HepG2 (cell line): Measurements from ENCODE around the gene RTEL1. TPM values are rescaled to one million over a fixed set of nuclear protein-coding genes. Genes with fewer than 3 reads are reported as not detected.

Experiments
- ATAC-seq: fragments of 200-7000 bp; cut with Tn5 transposase; 3 replicates; pipeline ENCODE4 v1.9.1; 2020; ENCODE audit warnings: mild to moderate bottlenecking, moderate library complexity
- BruUV-seq: library from RNA; stranded (reverse); fragments of 400-500 nt; replicated peaks from 2 replicates; lab custom pipeline; 2021; lab: Mats Ljungman, UMichigan
- CTCF ChIA-PET: fragments of 300-600 bp; formaldehyde crosslinking; extraction: SDS; loops from one replicate; lab custom pipeline; 2021; ENCODE audit warnings: low total read pairs, inconsistent platforms, low intra/inter-chr PET ratio; lab: Yijun Ruan, JAX
- POLR2A ChIA-PET: fragments of 350-600 bp; sonication (Branson Sonifier 250); formaldehyde crosslinking; loops from one replicate; lab custom pipeline; 2020; ENCODE audit warnings: antibody characterized with exemption, inconsistent platforms; lab: Yijun Ruan, JAX
- DNase-seq: peaks from one replicate; pipeline ENCODE4 v3.0.0-alpha.2; 2015; ENCODE audit warnings: low spot score
- FAIRE-seq: peaks from 3 replicates; lab custom pipeline; 2011; peaks lifted over from hg19 to GRCh38; lab: Jason Lieb, UNC
- H2AFZ ChIP-seq: one replicate; pipeline ENCODE4 v1.6.1; 2011; ENCODE audit warnings: low read length, inconsistent platforms
- H3K27ac ChIP-seq: fragments of 300-600 bp; 3 replicates; pipeline ENCODE4 v1.8.0; 2011; ENCODE audit warnings: mixed run types, mild to moderate bottlenecking, mixed read lengths, low read length, inconsistent platforms; ENCODE audit not compliant: insufficient read depth; ENCODE audit errors: extremely low read length
- H3K27me3 ChIP-seq, 2 experiments: fragments of 200-600 bp in 1 of 2; 2 replicates in 1 of 2; 3 replicates in 1 of 2; pipeline versions ENCODE4 v1.6.0 to v1.8.0; 2011; ENCODE audit warnings: low read length in 2 of 2, mild to moderate bottlenecking in 2 of 2, moderate library complexity in 2 of 2, inconsistent platforms in 1 of 2; ENCODE audit not compliant: insufficient read depth in 2 of 2, control insufficient read depth in 1 of 2
- H3K36me3 ChIP-seq, 2 experiments: fragments of 200-600 bp in 1 of 2; replicated peaks in 1 of 2; 2 replicates in 1 of 2; 3 replicates in 1 of 2; pipeline versions ENCODE4 v1.5.1 to v1.8.0; 2011; ENCODE audit warnings: low read length in 2 of 2, inconsistent platforms in 1 of 2; ENCODE audit not compliant: insufficient read depth in 2 of 2, control insufficient read depth in 1 of 2
- H3K4me1 ChIP-seq: 2 replicates; pipeline ENCODE4 v1.5.1; 2012; ENCODE audit warnings: low read length, inconsistent platforms; ENCODE audit not compliant: insufficient read depth
- H3K4me2 ChIP-seq: 2 replicates; pipeline ENCODE4 v1.6.0; 2011; ENCODE audit warnings: low read depth, low read length, inconsistent platforms
- H3K4me3 ChIP-seq, 3 experiments: fragments of 200-600 bp in 1 of 3; sonication (generic), shearing (Covaris generic) in 1 of 3; replicated peaks in 1 of 3; 2 replicates each; pipeline ENCODE4 v1.5.1; 2011 to 2016; ENCODE audit warnings: low read length in 3 of 3, inconsistent platforms in 2 of 3, low read depth in 2 of 3, mild to moderate bottlenecking in 2 of 3, control low read depth in 1 of 3, mixed read lengths in 1 of 3; ENCODE audit not compliant: insufficient read depth in 1 of 3
- H3K79me2 ChIP-seq: one replicate; pipeline ENCODE4 v1.6.1; 2011; ENCODE audit warnings: low read length, inconsistent platforms; ENCODE audit not compliant: insufficient read depth
- H3K9ac ChIP-seq: 2 replicates; pipeline ENCODE4 v1.6.0; 2011; ENCODE audit warnings: mild to moderate bottlenecking, low read depth, low read length, inconsistent platforms; ENCODE audit not compliant: insufficient read depth
- H3K9me3 ChIP-seq: 2 replicates; pipeline ENCODE4 v1.5.1; 2012; ENCODE audit warnings: mild to moderate bottlenecking, low read length
- H4K20me1 ChIP-seq: 2 replicates; pipeline ENCODE4 v1.6.0; 2011; ENCODE audit warnings: inconsistent platforms, mild to moderate bottlenecking, low read length, moderate library complexity; ENCODE audit not compliant: insufficient read depth
- AHDC1 ChIP-seq: sonication (generic); formaldehyde crosslinking; IDR thresholded peaks from 2 replicates; pipeline ENCODE4 v1.5.1; 2020; ENCODE audit warnings: mild to moderate bottlenecking, missing genetic modification reagents, borderline replicate concordance
- ARID4A ChIP-seq: sonication (generic); formaldehyde crosslinking; IDR thresholded peaks from 2 replicates; pipeline ENCODE4 v1.5.0; 2020; ENCODE audit warnings: mild to moderate bottlenecking, missing genetic modification reagents, borderline replicate concordance
- KDM5A ChIP-seq: fragments of 200-600 bp; sonication (generic); IDR thresholded peaks from 2 replicates; pipeline ENCODE4 v1.7.0; 2018; ENCODE audit warnings: antibody characterized with exemption, mild to moderate bottlenecking, low read length, borderline replicate concordance
- PAXIP1 ChIP-seq: sonication (generic); formaldehyde crosslinking; conservative IDR thresholded peaks from 2 replicates; pipeline ENCODE4 v1.4.0; 2020; ENCODE audit warnings: mild to moderate bottlenecking, missing genetic modification reagents, moderate library complexity
- WGBS: methylation state at CpG from one replicate; pipeline ENCODE4 v1.1.6; 2017; ENCODE audit warnings: low lambda C conversion rate; 5-methylcytosine and 5-hydroxymethylcytosine counted together
- in situ Hi-C: cut with HindIII; loops from 2 replicates; pipeline ENCODE4 v1.10.0; 2017; ENCODE audit warnings: low pct_unique_long_range_greater_than_20kb; ENCODE audit not compliant: extremely low pct_ligation_motif_present
- intact Hi-C: fragments of 100-400 bp; cut with micrococcal nuclease; formaldehyde crosslinking; loops from one replicate; pipeline ENCODE4 v1.10.0; 2022; ENCODE audit not compliant: unreplicated experiment
- polyA plus RNA-seq, 8 experiments: library from polyadenylated mRNA; depleted of rRNA in 3 of 8; stranded (reverse) in 7 of 8; unstranded in 1 of 8; fragments of >200 nt; fragmentation: Illumina TruSeq in 4 of 8; extraction: Trizol in 4 of 8; gene quantifications; 2 replicates each; pipeline versions ENCODE4 v1.2.1 to v1.2.3, GENCODE V29; 2011 to 2016; ENCODE audit warnings: low read depth in 4 of 8, missing spikeins in 1 of 8, mixed read lengths in 1 of 8; ENCODE audit not compliant: insufficient read depth in 1 of 8
- total RNA-seq, 5 experiments: library from RNA; depleted of rRNA; stranded (reverse); fragments of >200 nt; fragmentation: Illumina TruSeq; extraction: Trizol; gene quantifications; 2 replicates each; pipeline ENCODE4 v1.2.3, GENCODE V29; 2016; ENCODE audit warnings: low read depth in 1 of 5

RTEL1 gene
- total and polyA plus RNA-seq, 2 of the 13 experiments (the other 11 are each of a cell fraction or from before 2014, with no cell fraction given): 21.8 to 36.4 TPM

- no peak for FAIRE-seq
- TF ChIP-seq KDM5A (no peak), AHDC1 (CRISPR knock-in tag) (no peak), ARID4A (0 out of 2 replicates have a peak, but pooled peaks have one; percentile 16), PAXIP1 (CRISPR knock-in tag) (no peak)
Measured at GRCh38 chr20:63636752-63637628, 21.1 kb upstream of the RTEL1 start.

More at GRCh38 chr20:63636752-63637628, 21.1 kb upstream of the RTEL1 start:
- Histone ChIP-seq H2AFZ (no peak overlapping the region), H3K4me1 (peaks cover 11% of the 10 kb centered on the region; the same call in 1 of the 2 replicates), H3K4me2 (no peak overlapping the region), H3K79me2 (no peaks in the 10 kb centered on the region), H3K4me3 (no peak overlapping the region), H3K9ac (no peak overlapping the region), H3K36me3 (no peaks in the 10 kb centered on the region), H3K27me3 (peaks cover 0 to 2% of the 10 kb centered on the region in 2 experiments; a peak in 1 of 5 replicates), H3K27ac (no peak overlapping the region), H3K9me3 (no peaks in the 10 kb centered on the region), H4K20me1 (no peaks in the 10 kb centered on the region)
- ATAC-seq: no peak
- POLR2A ChIA-PET: interaction anchor here (0.7 to 1.3 kb wide), 2 partner anchors 10 to 56 kb away, joined by 3 to 4 read pairs; partner anchors contain the start of gene GMEB2
- DNase-seq: no peak
- CTCF ChIA-PET: no interaction called here
- no TSS peak for BruUV-seq
- intact Hi-C loops (no loop called here), in situ Hi-C loops (no loop called here)
- 47% methylated on average over 19 of the region's 19 CpGs for WGBS
